Kidney glomerular epithelial cell (primary cell): ENCODE measurements around the gene NOD1.
"Not testable (repeated sequence)": the region's sequence is repeated elsewhere in the genome, so short reads cannot be mapped to it uniquely, and the experiment has no call there.

Experiments
- DNase-seq: peaks from one replicate; lab custom pipeline; 2025; lab: John Stamatoyannopoulos, UW

Gene NOD1

GRCh38 chr7:30478349-30479201 lies at the start of gene NOD1:
NOD1 (minus strand) TSS chr7:30478784; CDS start chr7:30456921, 21,863 bp downstream.
- peak; percentile 79 for DNase-seq

- not testable (repeated sequence) for DNase-seq
Measured at GRCh38 chr7:30527297-30527696, 48.7 kb upstream of the NOD1 start.

- DNase-seq = no peak
Measured at GRCh38 chr7:30526163-30526562, 47.6 kb upstream of the NOD1 start.

GRCh38 chr7:30525429-30525828 lies 46.8 kb upstream of the NOD1 start:
- no peak for DNase-seq

- no peak for DNase-seq
Measured at GRCh38 chr7:30524545-30524944, 46.0 kb upstream of the NOD1 start.

GRCh38 chr7:30523466-30523865 lies 44.9 kb upstream of the NOD1 start:
- no peak for DNase-seq

GRCh38 chr7:30522159-30522558 lies 43.6 kb upstream of the NOD1 start:
- DNase-seq = no peak

GRCh38 chr7:30521532-30521931 lies 42.9 kb upstream of the NOD1 start:
- DNase-seq = no peak

GRCh38 chr7:30519122-30519521 lies 40.5 kb upstream of the NOD1 start:
- DNase-seq = no peak

GRCh38 chr7:30515761-30516160 lies 37.2 kb upstream of the NOD1 start:
- no peak for DNase-seq

- DNase-seq = no peak
Measured at GRCh38 chr7:30514776-30515175, 36.2 kb upstream of the NOD1 start.

GRCh38 chr7:30514177-30514576 lies 35.6 kb upstream of the NOD1 start:
- no peak for DNase-seq

GRCh38 chr7:30513762-30514161 lies 35.2 kb upstream of the NOD1 start:
- no peak for DNase-seq

- DNase-seq = no peak
Measured at GRCh38 chr7:30511973-30512662, 33.5 kb upstream of the NOD1 start.

GRCh38 chr7:30511494-30511893 lies 32.9 kb upstream of the NOD1 start:
- no peak for DNase-seq

- DNase-seq = peak; percentile 24
Measured at GRCh38 chr7:30510124-30511075, 31.8 kb upstream of the NOD1 start.

- DNase-seq = not testable (repeated sequence)
Measured at GRCh38 chr7:30509171-30509857, 30.7 kb upstream of the NOD1 start.

- not testable (repeated sequence) for DNase-seq
Measured at GRCh38 chr7:30507346-30507900, 28.8 kb upstream of the NOD1 start.

GRCh38 chr7:30505174-30505697 lies 26.7 kb upstream of the NOD1 start:
- no peak for DNase-seq

GRCh38 chr7:30504301-30505173 lies 26.0 kb upstream of the NOD1 start, which contains the start of gene GGCT:
GGCT (minus strand) TSS chr7:30504829; CDS start chr7:30504709, 120 bp downstream.
- DNase-seq = peak; percentile 97
